Measurements from ENCODE around the gene FRS2.

DNA sequence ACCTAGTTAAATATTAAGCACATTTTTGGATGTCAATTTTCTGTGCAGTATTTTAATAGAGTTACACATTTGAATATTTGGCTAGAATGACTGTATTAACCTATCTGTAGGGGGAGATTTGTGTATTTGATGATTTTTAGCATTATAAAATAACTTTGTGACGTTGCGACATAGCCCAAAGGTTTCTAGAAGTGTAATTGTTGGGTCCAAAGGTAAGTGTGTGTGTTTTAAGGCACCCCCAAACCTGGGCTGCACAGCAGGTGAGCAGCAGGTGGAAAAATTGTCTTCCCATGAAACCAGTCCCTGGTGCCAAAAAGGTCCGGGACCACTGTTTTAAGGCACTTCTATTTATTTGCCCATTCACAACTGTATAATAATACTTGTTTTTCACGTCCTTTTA, 118.3 kb downstream of the FRS2 start:
- TF ChIP-seq, protein P1, sequence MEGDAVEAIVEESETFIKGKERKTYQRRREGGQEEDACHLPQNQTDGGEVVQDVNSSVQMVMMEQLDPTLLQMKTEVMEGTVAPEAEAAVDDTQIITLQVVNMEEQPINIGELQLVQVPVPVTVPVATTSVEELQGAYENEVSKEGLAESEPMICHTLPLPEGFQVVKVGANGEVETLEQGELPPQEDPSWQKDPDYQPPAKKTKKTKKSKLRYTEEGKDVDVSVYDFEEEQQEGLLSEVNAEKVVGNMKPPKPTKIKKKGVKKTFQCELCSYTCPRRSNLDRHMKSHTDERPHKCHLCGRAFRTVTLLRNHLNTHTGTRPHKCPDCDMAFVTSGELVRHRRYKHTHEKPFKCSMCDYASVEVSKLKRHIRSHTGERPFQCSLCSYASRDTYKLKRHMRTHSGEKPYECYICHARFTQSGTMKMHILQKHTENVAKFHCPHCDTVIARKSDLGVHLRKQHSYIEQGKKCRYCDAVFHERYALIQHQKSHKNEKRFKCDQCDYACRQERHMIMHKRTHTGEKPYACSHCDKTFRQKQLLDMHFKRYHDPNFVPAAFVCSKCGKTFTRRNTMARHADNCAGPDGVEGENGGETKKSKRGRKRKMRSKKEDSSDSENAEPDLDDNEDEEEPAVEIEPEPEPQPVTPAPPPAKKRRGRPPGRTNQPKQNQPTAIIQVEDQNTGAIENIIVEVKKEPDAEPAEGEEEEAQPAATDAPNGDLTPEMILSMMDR (IDR thresholded peaks at IDR 0.05): no peak
- TF ChIP-seq POLR2AphosphoS5 (IDR thresholded peaks at IDR 0.05) (no peak), POLR2A (IDR thresholded peaks at IDR 0.05) (no peak)

Measured in gastroesophageal sphincter (tissue), 3 donors.